Measurements from ENCODE around the gene FLYWCH1.

DNA sequence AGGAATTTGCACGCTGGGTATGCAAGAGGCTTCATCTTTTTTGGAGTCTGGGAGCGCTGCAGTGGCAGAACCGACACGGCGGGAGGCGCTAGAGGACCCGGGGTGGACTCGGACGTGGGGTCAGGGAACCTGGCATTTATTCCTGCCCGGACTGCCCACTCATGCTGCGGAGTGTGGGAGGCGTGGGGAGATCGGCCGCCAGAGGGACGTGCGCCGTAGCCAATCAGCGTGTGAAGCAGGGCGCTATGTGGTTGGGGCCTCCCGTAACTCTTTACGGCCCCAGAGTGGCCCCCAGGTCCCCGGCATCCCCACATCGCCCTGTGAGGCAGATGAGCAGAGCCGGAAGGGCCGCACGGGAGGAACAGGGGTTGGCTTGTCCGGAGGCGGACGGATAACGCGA is 17.5 kb upstream of the FLYWCH1 start:
- TF ChIP-seq CTCF (IDR thresholded peaks at IDR 0.05) (no peak), EZH2 (IDR thresholded peaks at IDR 0.05; ENCODE audit: borderline replicate concordance, insufficient read depth, low read depth, low read length, poor library complexity, severe bottlenecking) (no peak)

All from B cell (primary cell).